HepG2 (cell line): ENCODE measurements around the gene THADA. TPM values are rescaled to one million over a fixed set of nuclear protein-coding genes. Genes with fewer than 3 reads are reported as not detected.

Experiments
- ATRX ChIP-seq: sonication (generic); formaldehyde crosslinking; IDR thresholded peaks from 2 replicates; pipeline ENCODE4 v1.4.0; 2020; ENCODE audit warnings: missing genetic modification reagents, borderline replicate concordance
- E2F2 ChIP-seq: sonication (generic); formaldehyde crosslinking; IDR thresholded peaks from 2 replicates; pipeline ENCODE4 v1.4.0; 2020; ENCODE audit warnings: missing genetic modification reagents, borderline replicate concordance
- MTF1 ChIP-seq: sonication (generic); formaldehyde crosslinking; IDR thresholded peaks from 2 replicates; pipeline ENCODE4 v1.5.0; 2020; ENCODE audit warnings: missing genetic modification reagents
- PHF5A ChIP-seq: IDR thresholded peaks from one replicate; pipeline ENCODE4 v1.6.1; 2018; ENCODE audit warnings: low read depth, missing genetic modification reagents; ENCODE audit not compliant: unreplicated experiment
- SKIL ChIP-seq: sonication (generic); formaldehyde crosslinking; IDR thresholded peaks from 2 replicates; pipeline ENCODE4 v1.8.0; 2022; ENCODE audit warnings: missing genetic modification reagents, mild to moderate bottlenecking, moderate library complexity, borderline replicate concordance
- TRAFD1 ChIP-seq: sonication (generic); formaldehyde crosslinking; IDR thresholded peaks from 2 replicates; pipeline ENCODE4 v1.5.1; 2020; ENCODE audit warnings: missing genetic modification reagents, mild to moderate bottlenecking, borderline replicate concordance
- YEATS4 ChIP-seq: sonication (generic); formaldehyde crosslinking; IDR thresholded peaks from 2 replicates; pipeline ENCODE4 v1.4.0; 2020; ENCODE audit warnings: missing genetic modification reagents, borderline replicate concordance
- ZNF253 ChIP-seq: sonication (generic); formaldehyde crosslinking; IDR thresholded peaks from 2 replicates; pipeline ENCODE4 v1.8.0; 2022; ENCODE audit warnings: mild to moderate bottlenecking, missing genetic modification reagents, borderline replicate concordance
- ZNF337 ChIP-seq: sonication (generic); formaldehyde crosslinking; IDR thresholded peaks from 2 replicates; pipeline ENCODE4 v1.5.1; 2020; ENCODE audit warnings: missing genetic modification reagents, low read depth, mild to moderate bottlenecking, borderline replicate concordance
- ZNF33A ChIP-seq: sonication (generic); formaldehyde crosslinking; IDR thresholded peaks from 2 replicates; pipeline ENCODE4 v1.5.1; 2020; ENCODE audit warnings: missing genetic modification reagents, mild to moderate bottlenecking, moderate library complexity, borderline replicate concordance
- ZNF577 ChIP-seq: sonication (generic); formaldehyde crosslinking; IDR thresholded peaks from 2 replicates; pipeline ENCODE4 v1.4.0; 2020; ENCODE audit warnings: mild to moderate bottlenecking, low read depth, missing genetic modification reagents, borderline replicate concordance
- ZNF781 ChIP-seq: sonication (generic); formaldehyde crosslinking; IDR thresholded peaks from 2 replicates; pipeline ENCODE4 v1.5.1; 2020; ENCODE audit warnings: borderline replicate concordance, mild to moderate bottlenecking, missing genetic modification reagents; ENCODE audit errors: not compliant biosample characterization
- ZNF790 ChIP-seq: sonication (generic); formaldehyde crosslinking; IDR thresholded peaks from 2 replicates; pipeline ENCODE4 v1.8.0; 2022; ENCODE audit warnings: missing genetic modification reagents, mild to moderate bottlenecking, borderline replicate concordance
- ZNF792 ChIP-seq: IDR thresholded peaks from 2 replicates; pipeline ENCODE4 v1.6.1; 2016
- polyA plus RNA-seq, 8 experiments: library from polyadenylated mRNA; depleted of rRNA in 3 of 8; stranded (reverse) in 7 of 8; unstranded in 1 of 8; fragments of >200 nt; fragmentation: Illumina TruSeq in 4 of 8; extraction: Trizol in 4 of 8; gene quantifications; 2 replicates each; pipeline versions ENCODE4 v1.2.1 to v1.2.3, GENCODE V29; 2011 to 2016; ENCODE audit warnings: low read depth in 4 of 8, missing spikeins in 1 of 8, mixed read lengths in 1 of 8; ENCODE audit not compliant: insufficient read depth in 1 of 8
- total RNA-seq, 5 experiments: library from RNA; depleted of rRNA; stranded (reverse); fragments of >200 nt; fragmentation: Illumina TruSeq; extraction: Trizol; gene quantifications; 2 replicates each; pipeline ENCODE4 v1.2.3, GENCODE V29; 2016; ENCODE audit warnings: low read depth in 1 of 5
- TF ChIP-seq, protein P1 (sequence below): sonication (generic); formaldehyde crosslinking; IDR thresholded peaks from 2 replicates; pipeline ENCODE4 v1.5.0; 2020; ENCODE audit warnings: missing genetic modification reagents
- TF ChIP-seq, protein P2 (sequence below): IDR thresholded peaks from 2 replicates; pipeline ENCODE4 v1.6.1; 2012; ENCODE audit warnings: low read length, improper control_type of control experiment
- TF ChIP-seq, protein P3 (sequence below): IDR thresholded peaks from 2 replicates; pipeline ENCODE4 v1.6.1; 2016

Gene THADA
- total and polyA plus RNA-seq, 2 of the 13 experiments (the other 11 are each of a cell fraction or from before 2014, with no cell fraction given), result 12.7 to 21.7 TPM

- TF ChIP-seq TRAFD1 (CRISPR knock-in tag) (no peak; the same call in 1 of the 2 replicates), YEATS4 (peak; percentile 92), ZNF781 (CRISPR knock-in tag) (peak; percentile 60), MTF1 (no peak), ZNF253 (CRISPR knock-in tag) (peak; percentile 26; the same call in 1 of the 2 replicates), ZNF792 (CRISPR knock-in tag) (peak; percentile 83), E2F2 (peak; percentile 83; the same call in 1 of the 2 replicates), ZNF577 (CRISPR knock-in tag) (no peak), ZNF337 (peak; percentile 56; the same call in 1 of the 2 replicates), SKIL (CRISPR knock-in tag) (peak; percentile 96), PHF5A (CRISPR knock-in tag) (peak; percentile 93), ZNF33A (no peak; the same call in 1 of the 2 replicates), ZNF790 (peak; percentile 89; the same call in 1 of the 2 replicates), ATRX (no peak; the same call in 1 of the 2 replicates)
- TF ChIP-seq, protein P1, sequence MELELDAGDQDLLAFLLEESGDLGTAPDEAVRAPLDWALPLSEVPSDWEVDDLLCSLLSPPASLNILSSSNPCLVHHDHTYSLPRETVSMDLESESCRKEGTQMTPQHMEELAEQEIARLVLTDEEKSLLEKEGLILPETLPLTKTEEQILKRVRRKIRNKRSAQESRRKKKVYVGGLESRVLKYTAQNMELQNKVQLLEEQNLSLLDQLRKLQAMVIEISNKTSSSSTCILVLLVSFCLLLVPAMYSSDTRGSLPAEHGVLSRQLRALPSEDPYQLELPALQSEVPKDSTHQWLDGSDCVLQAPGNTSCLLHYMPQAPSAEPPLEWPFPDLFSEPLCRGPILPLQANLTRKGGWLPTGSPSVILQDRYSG (CRISPR knock-in tag), result 0 out of 2 replicates have a peak, but pooled peaks have one; percentile 71
- TF ChIP-seq, protein P2, sequence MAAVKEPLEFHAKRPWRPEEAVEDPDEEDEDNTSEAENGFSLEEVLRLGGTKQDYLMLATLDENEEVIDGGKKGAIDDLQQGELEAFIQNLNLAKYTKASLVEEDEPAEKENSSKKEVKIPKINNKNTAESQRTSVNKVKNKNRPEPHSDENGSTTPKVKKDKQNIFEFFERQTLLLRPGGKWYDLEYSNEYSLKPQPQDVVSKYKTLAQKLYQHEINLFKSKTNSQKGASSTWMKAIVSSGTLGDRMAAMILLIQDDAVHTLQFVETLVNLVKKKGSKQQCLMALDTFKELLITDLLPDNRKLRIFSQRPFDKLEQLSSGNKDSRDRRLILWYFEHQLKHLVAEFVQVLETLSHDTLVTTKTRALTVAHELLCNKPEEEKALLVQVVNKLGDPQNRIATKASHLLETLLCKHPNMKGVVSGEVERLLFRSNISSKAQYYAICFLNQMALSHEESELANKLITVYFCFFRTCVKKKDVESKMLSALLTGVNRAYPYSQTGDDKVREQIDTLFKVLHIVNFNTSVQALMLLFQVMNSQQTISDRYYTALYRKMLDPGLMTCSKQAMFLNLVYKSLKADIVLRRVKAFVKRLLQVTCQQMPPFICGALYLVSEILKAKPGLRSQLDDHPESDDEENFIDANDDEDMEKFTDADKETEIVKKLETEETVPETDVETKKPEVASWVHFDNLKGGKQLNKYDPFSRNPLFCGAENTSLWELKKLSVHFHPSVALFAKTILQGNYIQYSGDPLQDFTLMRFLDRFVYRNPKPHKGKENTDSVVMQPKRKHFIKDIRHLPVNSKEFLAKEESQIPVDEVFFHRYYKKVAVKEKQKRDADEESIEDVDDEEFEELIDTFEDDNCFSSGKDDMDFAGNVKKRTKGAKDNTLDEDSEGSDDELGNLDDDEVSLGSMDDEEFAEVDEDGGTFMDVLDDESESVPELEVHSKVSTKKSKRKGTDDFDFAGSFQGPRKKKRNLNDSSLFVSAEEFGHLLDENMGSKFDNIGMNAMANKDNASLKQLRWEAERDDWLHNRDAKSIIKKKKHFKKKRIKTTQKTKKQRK, result no peak
- TF ChIP-seq, protein P3, sequence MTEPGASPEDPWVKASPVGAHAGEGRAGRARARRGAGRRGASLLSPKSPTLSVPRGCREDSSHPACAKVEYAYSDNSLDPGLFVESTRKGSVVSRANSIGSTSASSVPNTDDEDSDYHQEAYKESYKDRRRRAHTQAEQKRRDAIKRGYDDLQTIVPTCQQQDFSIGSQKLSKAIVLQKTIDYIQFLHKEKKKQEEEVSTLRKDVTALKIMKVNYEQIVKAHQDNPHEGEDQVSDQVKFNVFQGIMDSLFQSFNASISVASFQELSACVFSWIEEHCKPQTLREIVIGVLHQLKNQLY, result peak; percentile 57
Measured at GRCh38 chr2:43194121-43194869, 401.5 kb downstream of the THADA start (continued).
